Epithelial cell of proximal tubule (primary cell): Measurements from ENCODE around the gene LGALS9C. TPM values are rescaled to one million over a fixed set of nuclear protein-coding genes. Genes with fewer than 3 reads are reported as not detected.
"Not testable (repeated sequence)": the region's sequence is repeated elsewhere in the genome, so short reads cannot be mapped to it uniquely, and the experiment has no call there.

ENCODE experiments used
- DNase-seq: peaks from one replicate; pipeline ENCODE4 v3.0.0-alpha.2; 2011; ENCODE audit warnings: low read depth
- H3K4me3 ChIP-seq: 2 replicates; pipeline ENCODE4 v1.5.1; 2011; ENCODE audit warnings: low read depth, mild to moderate bottlenecking, low read length
- CTCF ChIP-seq: conservative IDR thresholded peaks from 2 replicates; pipeline ENCODE4 v1.5.1; 2012; ENCODE audit warnings: low read depth, mild to moderate bottlenecking, low read length
- total RNA-seq: library from RNA; depleted of rRNA; stranded (reverse); fragments of >200 nt; gene quantifications from 2 replicates; pipeline ENCODE4 v1.2.3, GENCODE V29; 2015

The LGALS9C gene
- total RNA-seq, 1 donor from 2014 or later = not detected

- not testable (repeated sequence) for DNase-seq, H3K4me3 ChIP-seq
These were observed 6.2 kb upstream of the LGALS9C start for GRCh38 chr17:18470345-18470930.

DNA sequence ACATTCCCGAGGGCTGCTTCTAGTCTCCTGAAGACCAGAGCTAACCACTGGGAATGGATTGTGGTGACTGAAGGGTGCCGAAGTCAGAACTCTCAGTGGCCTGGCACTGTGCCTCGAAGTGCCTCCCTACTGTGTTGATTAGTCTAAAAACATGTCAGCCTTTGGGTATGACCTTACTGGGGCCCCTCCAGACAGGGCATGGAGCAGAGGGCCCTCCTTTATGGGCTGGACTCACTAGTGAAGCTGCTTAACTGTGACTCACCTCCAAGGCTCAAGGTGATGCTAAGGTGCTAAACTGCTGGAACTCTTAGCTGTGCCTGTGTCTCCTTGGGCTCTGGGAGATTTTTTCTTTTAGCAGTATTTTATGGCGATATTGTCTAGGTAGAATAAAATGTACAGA lies 2.6 kb upstream of the LGALS9C start:
- not testable (repeated sequence) for DNase-seq

GRCh38 chr17:18474754-18475153 lies 1.8 kb upstream of the LGALS9C start:
- not testable (repeated sequence) for H3K4me3 ChIP-seq, DNase-seq

More for the DNA sequence above, 2.6 kb upstream of the LGALS9C start:
- not testable (repeated sequence) for H3K4me3 ChIP-seq

- H3K4me3 ChIP-seq, DNase-seq: not testable (repeated sequence)
These were observed 778 bp downstream of the LGALS9C start for GRCh38 chr17:18477367-18477766.

GRCh38 chr17:18478362-18478761 lies 1.8 kb downstream of the LGALS9C start:
- not testable (repeated sequence) for DNase-seq, H3K4me3 ChIP-seq

- DNase-seq, H3K4me3 ChIP-seq: not testable (repeated sequence)
These were observed 2.5 kb downstream of the LGALS9C start for GRCh38 chr17:18478977-18479595.

DNA sequence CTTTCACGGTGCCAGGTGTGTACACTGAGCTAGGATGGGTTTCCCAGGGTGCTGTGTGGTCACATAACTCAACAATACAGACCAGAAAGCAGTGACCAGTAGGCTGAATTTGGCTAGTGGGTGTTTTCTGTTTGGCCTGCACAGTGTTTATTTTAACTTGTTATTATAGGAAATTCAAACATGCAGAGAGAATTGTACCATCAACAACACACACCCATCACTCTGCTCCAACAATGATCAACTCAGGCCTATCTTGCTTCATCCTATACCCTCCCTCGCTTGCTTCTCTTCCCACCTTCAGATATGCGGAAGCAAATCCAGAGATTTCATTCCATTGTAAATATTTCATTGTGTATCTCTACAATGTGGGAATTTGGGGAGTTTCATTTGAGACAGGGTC lies 5.2 kb downstream of the LGALS9C start:
- DNase-seq = not testable (repeated sequence)

GRCh38 chr17:18485936-18486464 lies 9.4 kb downstream of the LGALS9C start:
- not testable (repeated sequence) for H3K4me3 ChIP-seq, DNase-seq

More for the DNA sequence above, 5.2 kb downstream of the LGALS9C start:
- H3K4me3 ChIP-seq = not testable (repeated sequence)

DNA sequence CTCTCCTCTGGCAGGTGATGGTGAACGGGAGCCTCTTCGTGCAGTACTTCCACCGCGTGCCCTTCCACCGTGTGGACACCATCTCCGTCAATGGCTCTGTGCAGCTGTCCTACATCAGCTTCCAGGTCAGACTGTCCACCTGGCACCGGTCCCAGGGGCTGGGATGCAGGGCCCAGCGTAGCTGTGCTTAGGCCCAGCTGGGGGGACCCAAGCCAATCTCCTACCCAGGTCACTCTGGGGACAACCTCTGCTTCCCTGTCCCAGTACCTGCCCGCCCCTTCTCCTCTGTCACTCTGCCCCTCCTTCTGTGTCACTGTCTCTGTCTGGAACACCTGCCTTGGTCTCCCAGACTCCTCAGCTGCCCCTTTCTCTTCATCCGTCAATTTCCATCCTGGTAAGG lies 11.0 kb downstream of the LGALS9C start:
- not testable (repeated sequence) for DNase-seq, H3K4me3 ChIP-seq

GRCh38 chr17:18488622-18489021 lies 12.0 kb downstream of the LGALS9C start:
- DNase-seq, H3K4me3 ChIP-seq: not testable (repeated sequence)

- not testable (repeated sequence) for DNase-seq, H3K4me3 ChIP-seq
These were observed 13.4 kb downstream of the LGALS9C start for GRCh38 chr17:18490016-18490415.

DNA sequence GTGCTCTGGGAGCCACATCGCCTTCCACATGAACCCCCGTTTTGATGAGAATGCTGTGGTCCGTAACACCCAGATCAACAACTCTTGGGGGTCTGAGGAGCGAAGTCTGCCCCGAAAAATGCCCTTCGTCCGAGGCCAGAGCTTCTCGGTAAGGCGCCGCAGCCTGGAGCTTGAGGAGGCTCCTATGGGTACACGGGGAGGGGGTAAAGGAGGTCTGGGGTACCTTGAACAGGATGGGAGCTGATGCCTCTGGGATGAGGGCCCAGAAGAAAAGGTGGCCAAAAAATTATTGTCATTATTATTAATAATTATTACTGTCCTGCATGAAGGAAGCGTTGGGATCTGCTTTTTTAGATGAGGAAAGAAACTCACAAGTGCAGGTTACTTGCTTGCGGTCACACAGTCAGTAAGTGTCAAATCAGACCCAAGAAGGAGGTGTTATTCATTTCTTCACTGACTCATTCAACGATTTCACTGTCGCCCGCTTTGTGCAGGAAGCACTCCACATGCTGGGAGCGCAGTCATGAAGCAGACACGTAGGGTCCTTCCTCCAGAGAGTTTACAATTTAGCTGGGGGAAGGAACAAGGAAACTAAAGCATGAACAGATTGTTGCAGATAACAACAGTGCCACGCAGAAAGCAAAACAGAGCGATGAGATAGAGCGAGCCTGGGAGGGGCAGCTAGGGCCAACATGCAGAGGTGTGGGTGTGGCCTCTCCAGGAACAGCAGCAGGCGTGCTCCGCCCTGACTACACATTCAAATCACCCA lies 16.3 kb downstream of the LGALS9C start:
- H3K4me3 ChIP-seq, DNase-seq: not testable (repeated sequence)

DNA sequence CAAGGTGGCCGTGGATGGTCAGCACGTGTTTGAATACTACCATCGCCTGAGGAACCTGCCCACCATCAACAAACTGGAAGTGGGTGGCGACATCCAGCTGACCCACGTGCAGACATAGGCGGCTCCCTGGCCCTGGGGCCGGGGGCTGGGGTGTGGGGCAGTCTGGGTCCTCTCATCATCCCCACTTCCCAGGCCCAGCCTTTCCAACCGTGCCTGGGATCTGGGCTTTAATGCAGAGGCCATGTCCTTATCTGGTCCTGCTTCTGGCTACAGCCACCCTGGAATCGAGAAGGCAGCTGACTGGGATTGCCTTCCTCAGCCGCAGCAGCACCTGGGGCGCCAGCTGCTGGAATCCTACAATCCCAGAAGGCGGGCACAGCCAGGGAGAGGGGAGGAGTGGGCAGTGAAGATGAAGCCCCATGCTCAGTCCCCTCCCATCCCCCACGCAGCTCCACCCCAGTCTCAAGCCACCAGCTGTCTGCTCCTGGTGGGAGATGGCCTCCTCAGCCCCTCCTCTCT lies 17.7 kb downstream of the LGALS9C start:
- not testable (repeated sequence) for H3K4me3 ChIP-seq, DNase-seq

- H3K4me3 ChIP-seq, DNase-seq: not testable (repeated sequence)
- TF ChIP-seq CTCF = peak; percentile 28
These were observed 20.5 kb downstream of the LGALS9C start for GRCh38 chr17:18497044-18497443.

GRCh38 chr17:18499100-18499499 lies 22.5 kb downstream of the LGALS9C start:
- not testable (repeated sequence) for H3K4me3 ChIP-seq, DNase-seq

DNA sequence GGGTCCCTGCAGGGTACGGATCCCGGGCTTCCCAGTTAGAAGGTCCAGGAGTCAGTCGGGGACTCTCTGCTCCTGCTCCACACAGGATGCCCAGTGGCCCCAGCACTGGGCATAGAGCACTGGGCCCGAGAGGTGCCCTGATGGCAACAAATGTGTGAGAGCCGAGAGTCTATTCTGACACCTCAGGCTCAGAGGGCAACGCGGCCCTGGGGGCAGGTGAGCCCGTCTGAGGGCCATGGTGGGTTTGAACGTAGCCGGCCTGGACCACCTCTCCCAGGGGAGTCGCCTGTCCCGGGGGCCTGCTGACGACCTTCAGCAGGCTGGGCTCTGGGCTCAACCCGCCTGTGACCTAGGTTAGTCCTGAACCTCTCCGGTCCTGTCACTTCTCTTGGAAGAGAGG lies 23.2 kb downstream of the LGALS9C start:
- not testable (repeated sequence) for H3K4me3 ChIP-seq, DNase-seq

GRCh38 chr17:18500281-18500680 lies 23.7 kb downstream of the LGALS9C start:
- not testable (repeated sequence) for H3K4me3 ChIP-seq, DNase-seq

DNA sequence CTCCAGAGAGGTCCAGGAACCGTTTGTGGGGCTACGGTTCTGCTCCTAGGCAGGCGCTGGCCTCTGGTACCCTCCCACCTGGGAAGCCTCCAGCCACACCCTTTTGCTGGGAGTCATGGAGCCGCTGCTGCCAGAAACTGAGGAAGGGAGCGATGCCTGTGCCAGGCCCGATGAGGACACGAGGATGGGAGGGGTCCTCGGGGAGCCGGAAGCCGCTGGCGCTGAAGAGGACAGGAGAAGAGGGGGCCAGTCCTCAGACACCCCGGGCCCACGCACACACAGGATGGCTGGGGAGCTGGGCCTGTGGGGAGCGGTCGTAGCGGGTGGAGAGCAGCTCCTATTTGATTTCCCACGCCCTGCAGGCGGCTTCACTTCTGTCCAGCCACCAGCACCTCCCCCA lies 24.2 kb downstream of the LGALS9C start:
- not testable (repeated sequence) for H3K4me3 ChIP-seq, DNase-seq
